ENCODE measurements around the gene GREM1. TPM values are rescaled to one million over a fixed set of nuclear protein-coding genes. Genes with fewer than 3 reads are reported as not detected.

Gene GREM1
- total and polyA plus RNA-seq, 2 of the 8 experiments (the other 6 are each of a cell fraction or from before 2014, with no cell fraction given): 0.12 to 1.1 TPM

- Histone ChIP-seq H3K9me3 (ENCODE audit: insufficient read depth in 2 of 2, low read depth in 1 of 2, low read length in 1 of 2) (no peaks in the 10 kb centered on the region), H4K8ac (ENCODE audit: extremely low read depth, insufficient read depth, low read length) (no peak overlapping the region), H3K79me1 (ENCODE audit: low read depth, low read length) (no peaks in the 10 kb centered on the region), H2AFZ (ENCODE audit: low read length) (no peak overlapping the region), H3K56ac (replicated peaks; ENCODE audit: insufficient read length, low read depth, low read length) (no peak overlapping the region), H3K4me2 (ENCODE audit: insufficient read depth in 1 of 2, low read depth in 2 of 2, low read length in 2 of 2) (no peak overlapping the region), H2BK120ac (replicated peaks; ENCODE audit: low read depth, low read length) (no peak overlapping the region), H3K18ac (ENCODE audit: extremely low read depth, low read length) (no peak overlapping the region), H3K23ac (ENCODE audit: insufficient read length) (no peak overlapping the region), H2AK5ac (ENCODE audit: low read depth, low read length) (no peak overlapping the region), H2BK5ac (ENCODE audit: low read depth, low read length) (no peak overlapping the region), H2BK20ac (ENCODE audit: low read length) (no peak overlapping the region), H3K36me3 (ENCODE audit: control insufficient read depth in 2 of 4, insufficient read depth in 4 of 4, low read length in 3 of 4) (no peaks in the 10 kb centered on the region), H2BK15ac (ENCODE audit: low read length) (no peak overlapping the region), H3K79me2 (ENCODE audit: control insufficient read depth in 1 of 2, insufficient read depth in 2 of 2, low read length in 2 of 2) (no peaks in the 10 kb centered on the region), H3K14ac (ENCODE audit: insufficient read length) (no peak overlapping the region), H3K27me3 (replicated peaks in 1 of 4; ENCODE audit: control insufficient read depth in 3 of 4, extremely low read depth in 1 of 4, insufficient read depth in 3 of 4, low read length in 3 of 4) (no peaks in the 10 kb centered on the region), H3K4me1 (replicated peaks in 1 of 4; ENCODE audit: control insufficient read depth in 3 of 4, insufficient read depth in 4 of 4, low read length in 3 of 4) (no peaks in the 10 kb centered on the region), H3K27ac (ENCODE audit: low read depth, low read length) (no peak overlapping the region), H3K4ac (replicated peaks; ENCODE audit: insufficient read length, low read depth, low read length) (no peak overlapping the region), H4K91ac (replicated peaks; ENCODE audit: insufficient read length, low read length) (no peak overlapping the region), H3K23me2 (ENCODE audit: low read depth, low read length) (no peaks in the 10 kb centered on the region), H4K5ac (ENCODE audit: insufficient read length, low read depth, low read length) (no peak overlapping the region), H3K9ac (replicated peaks in 1 of 4; ENCODE audit: extremely low read depth in 1 of 4, low read depth in 3 of 4, low read length in 3 of 4) (no peak overlapping the region), H3K4me3 (ENCODE audit: extremely low read depth in 1 of 4, insufficient read depth in 2 of 4, low read depth in 3 of 4, low read length in 4 of 4) (no peak overlapping the region), H4K20me1 (replicated peaks in 1 of 2; ENCODE audit: control insufficient read depth in 1 of 2, insufficient read depth in 2 of 2, low read length in 2 of 2) (no peaks in the 10 kb centered on the region), H2BK12ac (ENCODE audit: low read depth, low read length) (no peak overlapping the region)
- ChIA-PET CTCF (ENCODE audit: partially characterized antibody) (no interaction called here), POLR2A (ENCODE audit: partially characterized antibody) (no interaction called here)
- TF ChIP-seq CHD2 (IDR thresholded peaks at IDR 0.05; ENCODE audit: low read length) (no peak), SP4 (IDR thresholded peaks at IDR 0.05; ENCODE audit: low read length) (no peak), SAP30 (IDR thresholded peaks at IDR 0.05; ENCODE audit: insufficient read depth, insufficient replicate concordance, low read length) (no peak), POLR2AphosphoS5 (IDR thresholded peaks at IDR 0.05; ENCODE audit: low read depth, low read length) (no peak), TEAD4 (IDR thresholded peaks at IDR 0.05; ENCODE audit: low read depth, low read length) (no peak), TCF12 (IDR thresholded peaks at IDR 0.05; ENCODE audit: low read depth, low read length) (no peak), NRF1 (IDR thresholded peaks at IDR 0.05; ENCODE audit: low read depth, low read length) (no peak), RNF2 (IDR thresholded peaks at IDR 0.05; ENCODE audit: borderline replicate concordance, low read depth, low read length, missing control alignments, poor library complexity, severe bottlenecking) (no peak)
- FAIRE-seq (no peak), DNase-seq (ENCODE audit: low read depth in 1 of 2, low spot score in 2 of 2) (no peak)
- 82% methylated on average over 3 of the region's 3 CpGs; no CpG with 5 or more reads in 1 of the 2 experiments for WGBS, 2 experiments (ENCODE audit: extremely low coverage in 1 of 2, insufficient coverage in 1 of 2, insufficient read length in 1 of 2, insufficient replicate concordance in 2 of 2, low coverage in 1 of 2, low lambda C conversion rate in 2 of 2, missing lambda C conversion rate in 1 of 2)
These were observed 48.3 kb downstream of the GREM1 start for GRCh38 chr15:32766101-32766500.

Data from H1 (cell line).